CD4-positive, CD25-positive, alpha-beta regulatory T cell (primary cell): ENCODE measurements around the gene BBS9. TPM values are rescaled to one million over a fixed set of nuclear protein-coding genes. Genes with fewer than 3 reads are reported as not detected.
A peak's percentile ranks its signal among the peaks of the same experiment; 100 is the strongest.

ENCODE experiments used
- ATAC-seq, 2 donors: fragments of 150-1000 bp; cut with Tn5 transposase; one replicate each; pipeline ENCODE4 v1.10.0; 2021; ENCODE audit warnings: low read depth in 2 of 2, moderate number of reproducible peaks in 2 of 2, moderate library complexity in 1 of 2
- DNase-seq, 3 donors: peaks; one replicate each; pipeline versions ENCODE4 v3.0.0 to v3.0.0-alpha.2; 2012 to 2022; ENCODE audit warnings: mixed read lengths in 1 of 3
- H3K27ac ChIP-seq: one replicate; pipeline ENCODE4 v1.7.0; 2013; ENCODE audit warnings: mild to moderate bottlenecking, low read length; ENCODE audit not compliant: insufficient read depth, poor library complexity, severe bottlenecking
- H3K27me3 ChIP-seq: one replicate; pipeline ENCODE4 v1.7.0; 2013; ENCODE audit warnings: low read length; ENCODE audit not compliant: control insufficient read depth, insufficient read depth
- H3K36me3 ChIP-seq: one replicate; pipeline ENCODE4 v1.7.0; 2013; ENCODE audit warnings: mild to moderate bottlenecking, low read length, moderate library complexity; ENCODE audit not compliant: control insufficient read depth, insufficient read depth
- H3K4me1 ChIP-seq: 2 replicates; pipeline ENCODE4 v1.7.0; 2013; ENCODE audit warnings: mild to moderate bottlenecking, low read length; ENCODE audit not compliant: insufficient read depth, control insufficient read depth, poor library complexity, severe bottlenecking
- H3K4me3 ChIP-seq: one replicate; pipeline ENCODE4 v1.7.0; 2013; ENCODE audit warnings: low read depth, mild to moderate bottlenecking, low read length, moderate library complexity
- H3K9me3 ChIP-seq, 2 experiments: 1 replicate in 1 of 2; 2 replicates in 1 of 2; pipeline ENCODE4 v1.7.0; 2013; ENCODE audit warnings: low read length in 2 of 2, mild to moderate bottlenecking in 1 of 2, moderate library complexity in 1 of 2; ENCODE audit not compliant: control insufficient read depth in 2 of 2
- H3K27ac Mint-ChIP-seq, 3 donors: one replicate each; pipeline ENCODE4 v1.8.0; 2020 to 2022; ENCODE audit warnings: mild to moderate bottlenecking in 3 of 3, mixed read lengths in 3 of 3, moderate library complexity in 2 of 3
- H3K27me3 Mint-ChIP-seq: one replicate; pipeline ENCODE4 v1.8.0; 2022; ENCODE audit warnings: mild to moderate bottlenecking, mixed read lengths
- H3K36me3 Mint-ChIP-seq: one replicate; pipeline ENCODE4 v1.8.0; 2020; ENCODE audit warnings: mixed read lengths
- H3K4me1 Mint-ChIP-seq, 4 donors: one replicate each; pipeline ENCODE4 v1.8.0; 2020 to 2022; ENCODE audit warnings: mixed read lengths in 4 of 4, mild to moderate bottlenecking in 1 of 4
- H3K4me3 Mint-ChIP-seq, 4 donors: one replicate each; pipeline ENCODE4 v1.8.0; 2020 to 2022; ENCODE audit warnings: mild to moderate bottlenecking in 4 of 4, mixed read lengths in 4 of 4, moderate library complexity in 3 of 4
- H3K9me3 Mint-ChIP-seq, 7 donors: one replicate each; pipeline ENCODE4 v1.8.0; 2020 to 2022; ENCODE audit warnings: mixed read lengths in 7 of 7, mild to moderate bottlenecking in 3 of 7, moderate library complexity in 2 of 7
- polyA plus RNA-seq, 4 donors: library from polyadenylated mRNA; unstranded; fragments of 300-500 nt; fragmentation: Illumina TruSeq; gene quantifications; one replicate each; pipeline ENCODE4 v1.2.3, GENCODE V29; 2021
- total RNA-seq: library from RNA; stranded (reverse); gene quantifications from one replicate; pipeline ENCODE4 v1.2.3, GENCODE V29; 2022

Gene BBS9
- total and polyA plus RNA-seq, 5 donors from 2014 or later, result 8.1 to 18.7 (median 13.2) TPM

GRCh38 chr7:33373195-33373594, 243.8 kb downstream of the BBS9 start:
- H3K27ac ChIP-seq, result no peak overlapping the region

GRCh38 chr7:33379891-33380525, 250.6 kb downstream of the BBS9 start:
- Histone ChIP-seq H3K4me1 (no peaks in the 10 kb centered on the region), H3K36me3 (no peaks in the 10 kb centered on the region), H3K9me3 (no peaks in the 10 kb centered on the region), H3K4me3 (no peak overlapping the region), H3K27ac (no peak overlapping the region), H3K27me3 (no peaks in the 10 kb centered on the region)
- Mint-ChIP-seq H3K4me3 (no peak overlapping the region), H3K4me1 (no peaks in the 10 kb centered on the region), H3K27ac (no peak overlapping the region), H3K27me3 (peaks cover 4% of the 10 kb centered on the region), H3K36me3 (peaks cover 22% of the 10 kb centered on the region), H3K9me3 (peaks cover 0 to 3% (median 0%) of the 10 kb centered on the region in 7 donors)
- DNase-seq, result no peak
- no peak for ATAC-seq

More at GRCh38 chr7:33373195-33373594, 243.8 kb downstream of the BBS9 start:
- Histone ChIP-seq H3K4me3 (no peak overlapping the region), H3K9me3 (no peaks in the 10 kb centered on the region), H3K4me1 (no peaks in the 10 kb centered on the region), H3K36me3 (no peaks in the 10 kb centered on the region), H3K27me3 (no peaks in the 10 kb centered on the region)
- Mint-ChIP-seq H3K4me3 (no peak overlapping the region), H3K27me3 (no peaks in the 10 kb centered on the region), H3K27ac (no peak overlapping the region), H3K36me3 (peaks cover 44% of the 10 kb centered on the region), H3K4me1 (no peaks in the 10 kb centered on the region), H3K9me3 (peaks cover 0 to 2% (median 0%) of the 10 kb centered on the region in 7 donors)
- DNase-seq (no peak), ATAC-seq (no peak)

- ATAC-seq (no peak), DNase-seq (no peak)
- Mint-ChIP-seq H3K27ac (no peak overlapping the region), H3K27me3 (no peaks in the 10 kb centered on the region), H3K36me3 (peaks cover 39% of the 10 kb centered on the region), H3K4me3 (no peak overlapping the region), H3K9me3 (peaks cover 0 to 4% (median 0%) of the 10 kb centered on the region in 7 donors), H3K4me1 (peaks cover 0 to 1% (median under 1%) of the 10 kb centered on the region in 4 donors)
- Histone ChIP-seq H3K4me3 (no peak overlapping the region), H3K27me3 (no peaks in the 10 kb centered on the region), H3K27ac (no peak overlapping the region), H3K36me3 (peaks cover 6% of the 10 kb centered on the region), H3K9me3 (no peaks in the 10 kb centered on the region), H3K4me1 (no peaks in the 10 kb centered on the region)
These were observed 259.0 kb downstream of the BBS9 start for GRCh38 chr7:33388332-33388731.

- H3K4me1 ChIP-seq, result no peaks in the 10 kb centered on the region
- no peak overlapping the region for H3K4me3 ChIP-seq
- Mint-ChIP-seq H3K4me3 (no peak overlapping the region), H3K27ac (no peak overlapping the region), H3K27me3 (no peaks in the 10 kb centered on the region), H3K4me1 (peaks cover 0 to 9% (median 6%) of the 10 kb centered on the region in 4 donors), H3K9me3 (peaks cover 0 to 11% (median 2%) of the 10 kb centered on the region in 7 donors), H3K36me3 (peaks cover 53% of the 10 kb centered on the region)
- DNase-seq, result no peak
- peaks cover 6% of the 10 kb centered on the region for H3K36me3 ChIP-seq
- ATAC-seq, result no peak
- no peaks in the 10 kb centered on the region for H3K9me3 ChIP-seq
- H3K27me3 ChIP-seq, result no peaks in the 10 kb centered on the region
- no peak overlapping the region for H3K27ac ChIP-seq
These were observed 262.8 kb downstream of the BBS9 start for GRCh38 chr7:33392148-33392547.

- Mint-ChIP-seq H3K27me3 (no peaks in the 10 kb centered on the region), H3K4me3 (no peak overlapping the region), H3K9me3 (peaks cover 0 to 15% (median 3%) of the 10 kb centered on the region in 7 donors), H3K4me1 (peaks cover 0 to 9% (median 6%) of the 10 kb centered on the region in 4 donors), H3K36me3 (peaks cover 44% of the 10 kb centered on the region), H3K27ac (no peak overlapping the region)
- Histone ChIP-seq H3K27ac (no peak overlapping the region), H3K4me3 (no peak overlapping the region), H3K4me1 (no peaks in the 10 kb centered on the region), H3K9me3 (no peaks in the 10 kb centered on the region), H3K27me3 (no peaks in the 10 kb centered on the region), H3K36me3 (no peaks in the 10 kb centered on the region)
- ATAC-seq, result no peak
- DNase-seq, result peak in 1 of 3 donors; percentile 8
These were observed 264.4 kb downstream of the BBS9 start for GRCh38 chr7:33393770-33394169.

- H3K27ac Mint-ChIP-seq, result no peak overlapping the region
- no peak for ATAC-seq
- no peaks in the 10 kb centered on the region for H3K27me3 ChIP-seq
- H3K27ac ChIP-seq, result no peak overlapping the region
- H3K9me3 ChIP-seq, result no peaks in the 10 kb centered on the region
- H3K36me3 Mint-ChIP-seq, result peaks cover 34% of the 10 kb centered on the region
- H3K4me3 ChIP-seq, result no peak overlapping the region
- no peak for DNase-seq
- H3K4me1 Mint-ChIP-seq, result peaks cover 0 to 9% (median 6%) of the 10 kb centered on the region in 4 donors
- no peaks in the 10 kb centered on the region for H3K4me1 ChIP-seq
- H3K4me3 Mint-ChIP-seq, result no peak overlapping the region
- peaks cover 0 to 11% (median 3%) of the 10 kb centered on the region in 7 donors for H3K9me3 Mint-ChIP-seq
- no peaks in the 10 kb centered on the region for H3K36me3 ChIP-seq
- H3K27me3 Mint-ChIP-seq, result no peaks in the 10 kb centered on the region
These were observed 266.0 kb downstream of the BBS9 start for GRCh38 chr7:33395340-33395739.

GRCh38 chr7:33399528-33400213, 270.3 kb downstream of the BBS9 start:
- Mint-ChIP-seq H3K27me3 (peaks cover 4% of the 10 kb centered on the region), H3K4me1 (peaks cover 0 to 1% (median 0%) of the 10 kb centered on the region in 4 donors), H3K27ac (no peak overlapping the region), H3K36me3 (peaks cover 21% of the 10 kb centered on the region), H3K9me3 (peaks cover 0 to 14% (median 4%) of the 10 kb centered on the region in 7 donors), H3K4me3 (no peak overlapping the region)
- Histone ChIP-seq H3K4me3 (no peak overlapping the region), H3K9me3 (no peaks in the 10 kb centered on the region), H3K36me3 (no peaks in the 10 kb centered on the region), H3K27ac (no peak overlapping the region), H3K27me3 (no peaks in the 10 kb centered on the region), H3K4me1 (no peaks in the 10 kb centered on the region)
- ATAC-seq (no peak), DNase-seq (no peak)

- ATAC-seq (no peak), DNase-seq (no peak)
- Mint-ChIP-seq H3K27me3 (peaks cover 4% of the 10 kb centered on the region), H3K9me3 (peaks cover 1 to 14% (median 4%) of the 10 kb centered on the region in 7 donors), H3K4me1 (peaks cover 0 to 1% (median 0%) of the 10 kb centered on the region in 4 donors), H3K36me3 (peaks cover 21% of the 10 kb centered on the region), H3K4me3 (no peak overlapping the region), H3K27ac (no peak overlapping the region)
- Histone ChIP-seq H3K4me1 (no peaks in the 10 kb centered on the region), H3K36me3 (no peaks in the 10 kb centered on the region), H3K27ac (no peak overlapping the region), H3K9me3 (no peaks in the 10 kb centered on the region), H3K4me3 (no peak overlapping the region), H3K27me3 (no peaks in the 10 kb centered on the region)
These were observed 270.8 kb downstream of the BBS9 start for GRCh38 chr7:33400214-33400538.
